Measurements from ENCODE around the gene NADK2.

The NADK2 gene

DNA sequence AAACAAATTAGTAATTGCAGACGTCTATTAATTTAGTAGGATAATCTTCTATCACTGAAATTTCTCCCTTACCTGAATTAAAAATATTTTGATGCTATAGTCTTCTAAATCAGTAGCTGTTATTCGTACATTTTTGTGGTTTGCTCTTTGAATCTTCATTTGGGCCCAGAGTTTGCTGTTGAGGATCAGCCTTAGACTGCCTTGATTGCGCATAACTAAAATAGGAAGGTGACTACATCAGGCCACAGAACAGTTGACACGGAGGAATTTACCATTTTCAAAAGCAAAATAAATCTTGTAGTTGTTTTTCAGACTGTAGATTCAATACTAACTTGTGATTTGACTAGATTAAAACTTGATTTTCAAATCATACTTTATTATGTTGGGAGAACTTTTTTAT, 11.8 kb upstream of the NADK2 start:
- H3K9ac ChIP-seq (ENCODE audit: low read length), result peak overlapping the region; percentile 30
- no peak overlapping the region for H2BK5ac ChIP-seq (ENCODE audit: low read depth, low read length, poor library complexity, severe bottlenecking)
- H4K8ac ChIP-seq (ENCODE audit: low read length), result no peak overlapping the region
- no peak overlapping the region for H2AK5ac ChIP-seq (ENCODE audit: low read length, severe bottlenecking)
- H3K79me1 ChIP-seq (replicated peaks; ENCODE audit: low read length, poor library complexity, severe bottlenecking), result no peaks in the 10 kb centered on the region
- no peak overlapping the region for H3K4ac ChIP-seq (ENCODE audit: low read depth in 1 of 2, low read length in 2 of 2)
- H3K14ac ChIP-seq (ENCODE audit: low read length in 2 of 2), result no peak overlapping the region
- H3K9me3 ChIP-seq (ENCODE audit: control insufficient read depth, low read length), result no peaks in the 10 kb centered on the region
- H3K4me1 ChIP-seq (ENCODE audit: control insufficient read depth, insufficient read depth, low read depth, low read length), result no peaks in the 10 kb centered on the region
- 60% methylated on average over 1 of the region's 4 CpGs for WGBS
- H4K91ac ChIP-seq (ENCODE audit: low read length), result no peak overlapping the region
- no peaks in the 10 kb centered on the region for H3K27me3 ChIP-seq (ENCODE audit: control insufficient read depth in 1 of 2, insufficient read depth in 1 of 2, low read length in 2 of 2)
- H2AFZ ChIP-seq (ENCODE audit: low read depth, low read length), result no peak overlapping the region
- H3K18ac ChIP-seq (ENCODE audit: low read depth in 1 of 2, low read length in 2 of 2), result no peak overlapping the region
- H3K4me2 ChIP-seq (ENCODE audit: low read length, poor library complexity, severe bottlenecking), result no peak overlapping the region
- no peaks in the 10 kb centered on the region for H3K36me3 ChIP-seq (ENCODE audit: control insufficient read depth in 1 of 2, insufficient read depth in 2 of 2, low read depth in 1 of 2, low read length in 2 of 2)
- H3K4me3 ChIP-seq (ENCODE audit: insufficient read depth in 1 of 2, low read depth in 1 of 2, low read length in 2 of 2), result no peak overlapping the region
- no peak overlapping the region for H2BK120ac ChIP-seq (ENCODE audit: low read depth, low read length)
- H2BK12ac ChIP-seq (ENCODE audit: low read length in 2 of 2), result no peak overlapping the region
- no peak overlapping the region for H3K23ac ChIP-seq (ENCODE audit: low read length in 2 of 2)
- no peak overlapping the region for H2BK15ac ChIP-seq (ENCODE audit: low read depth, poor library complexity, severe bottlenecking)
- DNase-seq, result no peak
- no peak overlapping the region for H3K27ac ChIP-seq (ENCODE audit: low read length, poor library complexity, severe bottlenecking)

DNA sequence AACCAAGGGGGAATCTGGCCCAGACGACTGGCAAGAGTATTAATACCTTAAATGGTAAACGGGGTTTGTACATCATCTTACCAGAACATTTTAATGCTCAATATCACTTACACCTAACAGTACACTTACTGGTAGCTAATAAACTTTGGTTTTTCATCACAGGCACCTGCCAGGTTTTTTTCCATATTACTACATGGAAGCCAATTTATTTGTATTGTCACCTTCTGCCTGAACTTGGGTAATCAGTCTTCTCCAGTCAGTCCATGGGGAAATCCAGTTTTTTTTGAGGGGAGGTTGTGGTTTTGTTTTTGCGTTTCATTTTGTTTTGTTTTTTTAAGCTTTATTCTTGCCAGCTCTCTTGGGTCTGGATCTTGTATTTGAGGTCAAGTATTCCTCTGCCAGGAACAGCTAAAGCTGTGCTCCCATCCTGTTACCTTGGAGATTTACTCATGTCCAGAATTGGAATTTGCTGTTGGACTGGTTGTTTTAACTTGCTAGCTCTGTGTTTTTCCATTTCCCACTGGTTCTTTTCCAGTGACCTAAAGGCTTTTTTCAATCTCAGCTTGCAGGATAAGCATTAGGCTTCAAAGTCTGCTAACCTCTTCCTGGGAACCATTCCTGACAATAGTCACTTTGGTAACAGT, 11.1 kb upstream of the NADK2 start:
- Histone ChIP-seq H3K4me1 (ENCODE audit: control insufficient read depth, insufficient read depth, low read depth, low read length) (no peaks in the 10 kb centered on the region), H3K4me3 (ENCODE audit: insufficient read depth in 1 of 2, low read depth in 1 of 2, low read length in 2 of 2) (no peak overlapping the region), H2BK120ac (ENCODE audit: low read depth, low read length) (no peak overlapping the region), H3K27ac (ENCODE audit: low read length, poor library complexity, severe bottlenecking) (no peak overlapping the region), H2AFZ (ENCODE audit: low read depth, low read length) (no peak overlapping the region), H4K8ac (ENCODE audit: low read length) (no peak overlapping the region), H3K14ac (ENCODE audit: low read length in 2 of 2) (no peak overlapping the region), H3K23ac (ENCODE audit: low read length in 2 of 2) (no peak overlapping the region), H4K91ac (ENCODE audit: low read length) (no peak overlapping the region), H3K4ac (ENCODE audit: low read depth in 1 of 2, low read length in 2 of 2) (no peak overlapping the region), H3K79me1 (replicated peaks; ENCODE audit: low read length, poor library complexity, severe bottlenecking) (no peaks in the 10 kb centered on the region), H3K9ac (ENCODE audit: low read length) (peak overlapping the region; percentile 30), H2BK12ac (ENCODE audit: low read length in 2 of 2) (no peak overlapping the region), H3K9me3 (ENCODE audit: control insufficient read depth, low read length) (no peaks in the 10 kb centered on the region), H3K18ac (ENCODE audit: low read depth in 1 of 2, low read length in 2 of 2) (no peak overlapping the region), H3K36me3 (ENCODE audit: control insufficient read depth in 1 of 2, insufficient read depth in 2 of 2, low read depth in 1 of 2, low read length in 2 of 2) (no peaks in the 10 kb centered on the region), H2BK15ac (ENCODE audit: low read depth, poor library complexity, severe bottlenecking) (no peak overlapping the region), H2BK5ac (ENCODE audit: low read depth, low read length, poor library complexity, severe bottlenecking) (no peak overlapping the region), H3K4me2 (ENCODE audit: low read length, poor library complexity, severe bottlenecking) (no peak overlapping the region), H2AK5ac (ENCODE audit: low read length, severe bottlenecking) (no peak overlapping the region), H3K27me3 (ENCODE audit: control insufficient read depth in 1 of 2, insufficient read depth in 1 of 2, low read length in 2 of 2) (no peaks in the 10 kb centered on the region)
- DNase-seq, result peak; percentile 22
- WGBS, result 65% methylated on average over 3 of the region's 3 CpGs

DNA sequence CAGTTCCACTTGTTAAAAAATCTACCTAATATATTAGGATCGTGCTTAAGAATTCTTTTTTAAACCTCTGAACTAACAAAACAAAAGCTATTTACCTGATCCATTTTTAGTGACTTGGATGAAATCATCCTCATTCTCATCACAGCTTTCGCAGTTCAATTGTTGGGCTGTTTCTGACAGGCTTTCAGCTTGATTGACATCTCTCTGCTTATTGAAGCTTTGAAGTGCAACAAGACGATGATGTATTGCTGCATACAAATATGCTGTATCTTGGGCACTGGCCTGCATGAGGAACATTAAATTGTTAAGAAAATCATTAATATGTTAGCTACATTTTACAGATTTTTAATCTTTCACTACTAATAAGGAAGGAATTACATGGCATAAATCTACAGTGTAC, 9.5 kb upstream of the NADK2 start:
- no peak overlapping the region for H2AFZ ChIP-seq (ENCODE audit: low read depth, low read length)

DNA sequence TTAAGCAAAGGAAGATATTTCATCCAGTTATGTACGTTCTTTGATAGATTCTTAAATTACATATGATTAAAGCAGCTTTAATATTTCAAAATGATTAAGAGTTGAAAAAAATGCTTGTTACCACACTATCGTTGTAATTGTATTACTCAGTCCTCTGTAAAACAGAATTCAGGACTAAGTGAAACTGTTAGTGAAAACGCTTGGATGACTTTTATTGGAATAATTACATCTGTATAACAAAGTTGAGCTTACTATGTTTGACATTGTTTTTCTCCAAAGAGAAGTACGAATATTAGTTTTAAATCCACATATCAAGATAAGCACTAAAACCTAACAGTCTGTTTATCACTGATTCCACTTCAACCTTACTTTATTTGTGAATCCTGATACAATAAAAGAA, 8.7 kb upstream of the NADK2 start:
- Histone ChIP-seq H3K79me1 (replicated peaks; ENCODE audit: low read length, poor library complexity, severe bottlenecking) (no peaks in the 10 kb centered on the region), H2AFZ (ENCODE audit: low read depth, low read length) (no peak overlapping the region), H3K27ac (ENCODE audit: low read length, poor library complexity, severe bottlenecking) (no peak overlapping the region), H4K8ac (ENCODE audit: low read length) (no peak overlapping the region), H2BK5ac (ENCODE audit: low read depth, low read length, poor library complexity, severe bottlenecking) (no peak overlapping the region), H3K23ac (ENCODE audit: low read length in 2 of 2) (no peak overlapping the region), H3K4me1 (ENCODE audit: control insufficient read depth, insufficient read depth, low read depth, low read length) (no peaks in the 10 kb centered on the region), H3K9me3 (ENCODE audit: control insufficient read depth, low read length) (no peaks in the 10 kb centered on the region), H3K4me3 (ENCODE audit: insufficient read depth in 1 of 2, low read depth in 1 of 2, low read length in 2 of 2) (no peak overlapping the region), H3K9ac (ENCODE audit: low read length) (no peak overlapping the region), H2AK5ac (ENCODE audit: low read length, severe bottlenecking) (no peak overlapping the region), H3K27me3 (ENCODE audit: control insufficient read depth in 1 of 2, insufficient read depth in 1 of 2, low read length in 2 of 2) (no peaks in the 10 kb centered on the region), H2BK12ac (ENCODE audit: low read length in 2 of 2) (no peak overlapping the region), H3K4me2 (ENCODE audit: low read length, poor library complexity, severe bottlenecking) (no peak overlapping the region), H3K4ac (ENCODE audit: low read depth in 1 of 2, low read length in 2 of 2) (no peak overlapping the region), H2BK15ac (ENCODE audit: low read depth, poor library complexity, severe bottlenecking) (no peak overlapping the region), H3K18ac (ENCODE audit: low read depth in 1 of 2, low read length in 2 of 2) (no peak overlapping the region), H2BK120ac (ENCODE audit: low read depth, low read length) (no peak overlapping the region), H4K91ac (ENCODE audit: low read length) (no peak overlapping the region), H3K14ac (ENCODE audit: low read length in 2 of 2) (no peak overlapping the region), H3K36me3 (ENCODE audit: control insufficient read depth in 1 of 2, insufficient read depth in 2 of 2, low read depth in 1 of 2, low read length in 2 of 2) (no peaks in the 10 kb centered on the region)
- no peak for DNase-seq
- 100% methylated on average over 1 of the region's 4 CpGs for WGBS

More for the DNA sequence above, 9.5 kb upstream of the NADK2 start:
- Histone ChIP-seq H3K23ac (ENCODE audit: low read length in 2 of 2) (no peak overlapping the region), H3K9me3 (ENCODE audit: control insufficient read depth, low read length) (no peaks in the 10 kb centered on the region), H2AK5ac (ENCODE audit: low read length, severe bottlenecking) (no peak overlapping the region), H3K4me1 (ENCODE audit: control insufficient read depth, insufficient read depth, low read depth, low read length) (no peaks in the 10 kb centered on the region), H3K14ac (ENCODE audit: low read length in 2 of 2) (no peak overlapping the region), H3K27ac (ENCODE audit: low read length, poor library complexity, severe bottlenecking) (no peak overlapping the region), H2BK120ac (ENCODE audit: low read depth, low read length) (no peak overlapping the region), H2BK5ac (ENCODE audit: low read depth, low read length, poor library complexity, severe bottlenecking) (no peak overlapping the region), H2BK12ac (ENCODE audit: low read length in 2 of 2) (no peak overlapping the region), H3K79me1 (replicated peaks; ENCODE audit: low read length, poor library complexity, severe bottlenecking) (no peaks in the 10 kb centered on the region), H3K4me2 (ENCODE audit: low read length, poor library complexity, severe bottlenecking) (no peak overlapping the region), H3K36me3 (ENCODE audit: control insufficient read depth in 1 of 2, insufficient read depth in 2 of 2, low read depth in 1 of 2, low read length in 2 of 2) (no peaks in the 10 kb centered on the region), H4K91ac (ENCODE audit: low read length) (no peak overlapping the region), H3K27me3 (ENCODE audit: control insufficient read depth in 1 of 2, insufficient read depth in 1 of 2, low read length in 2 of 2) (no peaks in the 10 kb centered on the region), H4K8ac (ENCODE audit: low read length) (no peak overlapping the region), H3K18ac (ENCODE audit: low read depth in 1 of 2, low read length in 2 of 2) (no peak overlapping the region), H3K4ac (ENCODE audit: low read depth in 1 of 2, low read length in 2 of 2) (no peak overlapping the region), H3K4me3 (ENCODE audit: insufficient read depth in 1 of 2, low read depth in 1 of 2, low read length in 2 of 2) (no peak overlapping the region), H2BK15ac (ENCODE audit: low read depth, poor library complexity, severe bottlenecking) (no peak overlapping the region), H3K9ac (ENCODE audit: low read length) (no peak overlapping the region)
- no peak for DNase-seq
- WGBS, result 100% methylated on average over 3 of the region's 3 CpGs
